MM.1S (cell line): ENCODE data around the gene SMIM13.

Source experiments
- DNase-seq: peaks from one replicate; pipeline ENCODE4 v3.0.0-alpha.2; 2015
- H2AFZ ChIP-seq: fragments of 300-600 bp; sonication (generic); 2 replicates; pipeline ENCODE4 v1.6.0; 2016; ENCODE audit warnings: antibody characterized with exemption, low read length
- H3F3A ChIP-seq: fragments of 300-600 bp; sonication (generic); 2 replicates; pipeline ENCODE4 v1.6.1; 2016; ENCODE audit warnings: mild to moderate bottlenecking, antibody characterized with exemption, low read length, moderate library complexity, mixed read lengths; ENCODE audit not compliant: insufficient read depth
- H3K27ac ChIP-seq: fragments of 300-600 bp; sonication (generic); 2 replicates; pipeline ENCODE4 v1.5.1; 2016; ENCODE audit warnings: mild to moderate bottlenecking, low read length
- H3K27me3 ChIP-seq: fragments of 300-600 bp; sonication (generic); replicated peaks from 2 replicates; pipeline ENCODE4 v1.6.0; 2016; ENCODE audit warnings: low read length; ENCODE audit not compliant: insufficient read depth
- H3K36me3 ChIP-seq: fragments of 300-600 bp; sonication (generic); replicated peaks from 2 replicates; pipeline ENCODE4 v1.6.1; 2016; ENCODE audit warnings: mild to moderate bottlenecking, low read length, mixed read lengths; ENCODE audit not compliant: insufficient read depth
- H3K4me1 ChIP-seq: fragments of 300-600 bp; sonication (generic); 2 replicates; pipeline ENCODE4 v1.6.1; 2016; ENCODE audit warnings: low read length, mixed read lengths
- H3K4me2 ChIP-seq: fragments of 300-600 bp; sonication (generic); 2 replicates; pipeline ENCODE4 v1.6.0; 2016; ENCODE audit warnings: low read depth, low read length
- H3K4me3 ChIP-seq: fragments of 300-600 bp; sonication (generic); 2 replicates; pipeline ENCODE4 v1.5.1; 2016; ENCODE audit warnings: low read length, mixed read lengths
- H3K79me2 ChIP-seq: fragments of 300-600 bp; sonication (generic); 2 replicates; pipeline ENCODE4 v1.6.1; 2016; ENCODE audit warnings: mixed run types, low read length, mixed read lengths
- H3K9ac ChIP-seq: fragments of 300-600 bp; sonication (generic); 2 replicates; pipeline ENCODE4 v1.6.1; 2016; ENCODE audit warnings: low read length, mixed read lengths
- H3K9me2 ChIP-seq: fragments of 300-600 bp; sonication (generic); replicated peaks from 2 replicates; pipeline ENCODE4 v1.6.1; 2016; ENCODE audit warnings: mild to moderate bottlenecking, low read length, mixed read lengths; ENCODE audit not compliant: insufficient read depth
- H3K9me3 ChIP-seq: fragments of 300-600 bp; sonication (generic); replicated peaks from 2 replicates; pipeline ENCODE4 v1.6.1; 2016; ENCODE audit warnings: mild to moderate bottlenecking, low read length, mixed read lengths; ENCODE audit not compliant: insufficient read depth
- H4K20me1 ChIP-seq: fragments of 300-600 bp; sonication (generic); 2 replicates; pipeline ENCODE4 v1.6.1; 2016; ENCODE audit warnings: mild to moderate bottlenecking, low read length, moderate library complexity, mixed read lengths; ENCODE audit not compliant: insufficient read depth
- EZH2 ChIP-seq: fragments of 300-600 bp; sonication (generic); optimal IDR thresholded peaks from 2 replicates; pipeline ENCODE3; 2017; ENCODE audit warnings: low read depth, mild to moderate bottlenecking, antibody characterized with exemption, low read length, mixed read lengths
- EZH2phosphoT487 ChIP-seq: fragments of 300-600 bp; sonication (generic); IDR thresholded peaks from 2 replicates; pipeline ENCODE4 v1.6.1; 2018; ENCODE audit warnings: antibody characterized with exemption, low read length
- TF ChIP-seq, protein P1 (sequence below): fragments of 300-600 bp; sonication (generic); IDR thresholded peaks from 2 replicates; pipeline ENCODE4 v1.5.1; 2016; ENCODE audit warnings: antibody characterized with exemption, low read length, mixed read lengths

Gene SMIM13

DNA sequence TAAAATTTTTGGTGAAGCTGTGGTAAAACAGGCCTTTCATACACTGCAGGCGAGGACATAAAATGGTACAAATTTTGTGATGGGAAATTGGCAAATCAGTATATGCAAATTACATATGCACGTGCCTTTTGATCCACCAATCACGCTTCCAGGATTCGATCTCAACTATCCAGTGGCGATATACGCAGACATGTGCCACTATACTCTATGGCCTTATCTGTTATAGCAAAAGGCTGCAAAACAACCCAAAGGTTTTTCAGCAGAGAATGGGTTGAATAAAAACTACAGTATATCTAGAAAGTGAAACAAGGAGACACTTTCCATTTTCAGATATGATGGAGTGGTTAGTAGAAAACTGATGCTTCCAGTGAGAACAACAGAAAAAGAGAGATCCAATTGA lies 59.8 kb downstream of the SMIM13 start:
- Histone ChIP-seq H3F3A (no peaks in the 10 kb centered on the region), H4K20me1 (no peaks in the 10 kb centered on the region), H3K4me3 (no peak overlapping the region), H3K4me2 (no peak overlapping the region), H2AFZ (no peak overlapping the region), H3K27ac (no peak overlapping the region), H3K27me3 (no peaks in the 10 kb centered on the region), H3K4me1 (no peaks in the 10 kb centered on the region), H3K9ac (no peak overlapping the region), H3K9me2 (no peaks in the 10 kb centered on the region), H3K9me3 (no peaks in the 10 kb centered on the region), H3K79me2 (no peaks in the 10 kb centered on the region), H3K36me3 (no peaks in the 10 kb centered on the region)
- TF ChIP-seq EZH2phosphoT487: no peak
- TF ChIP-seq, protein P1, sequence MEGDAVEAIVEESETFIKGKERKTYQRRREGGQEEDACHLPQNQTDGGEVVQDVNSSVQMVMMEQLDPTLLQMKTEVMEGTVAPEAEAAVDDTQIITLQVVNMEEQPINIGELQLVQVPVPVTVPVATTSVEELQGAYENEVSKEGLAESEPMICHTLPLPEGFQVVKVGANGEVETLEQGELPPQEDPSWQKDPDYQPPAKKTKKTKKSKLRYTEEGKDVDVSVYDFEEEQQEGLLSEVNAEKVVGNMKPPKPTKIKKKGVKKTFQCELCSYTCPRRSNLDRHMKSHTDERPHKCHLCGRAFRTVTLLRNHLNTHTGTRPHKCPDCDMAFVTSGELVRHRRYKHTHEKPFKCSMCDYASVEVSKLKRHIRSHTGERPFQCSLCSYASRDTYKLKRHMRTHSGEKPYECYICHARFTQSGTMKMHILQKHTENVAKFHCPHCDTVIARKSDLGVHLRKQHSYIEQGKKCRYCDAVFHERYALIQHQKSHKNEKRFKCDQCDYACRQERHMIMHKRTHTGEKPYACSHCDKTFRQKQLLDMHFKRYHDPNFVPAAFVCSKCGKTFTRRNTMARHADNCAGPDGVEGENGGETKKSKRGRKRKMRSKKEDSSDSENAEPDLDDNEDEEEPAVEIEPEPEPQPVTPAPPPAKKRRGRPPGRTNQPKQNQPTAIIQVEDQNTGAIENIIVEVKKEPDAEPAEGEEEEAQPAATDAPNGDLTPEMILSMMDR: no peak
- TF ChIP-seq EZH2: no peak
- no peak for DNase-seq

DNA sequence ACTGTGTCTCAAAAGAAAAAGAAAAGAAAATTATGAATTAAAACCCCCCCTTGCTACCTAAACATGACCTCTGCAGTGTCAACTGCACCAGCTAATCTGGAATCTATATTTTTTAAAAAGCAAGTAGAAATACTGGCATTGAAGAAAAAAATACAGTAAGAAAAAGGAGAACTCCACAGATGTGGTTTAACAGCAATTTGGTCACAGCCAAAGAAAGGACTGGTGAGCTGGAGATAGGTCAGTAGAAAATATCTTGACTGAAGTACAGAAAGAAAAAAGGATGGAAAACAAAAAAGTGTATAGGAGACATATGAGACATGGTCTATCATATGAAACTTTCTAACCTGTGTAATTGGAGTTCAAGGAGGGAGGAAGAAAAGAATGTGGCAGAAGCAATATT lies 62.0 kb downstream of the SMIM13 start:
- DNase-seq: no peak
- Histone ChIP-seq H3K4me1 (no peaks in the 10 kb centered on the region), H3F3A (no peaks in the 10 kb centered on the region), H4K20me1 (no peaks in the 10 kb centered on the region), H3K36me3 (no peaks in the 10 kb centered on the region), H2AFZ (no peak overlapping the region), H3K79me2 (no peaks in the 10 kb centered on the region), H3K4me2 (no peak overlapping the region), H3K27me3 (no peaks in the 10 kb centered on the region), H3K9me2 (no peaks in the 10 kb centered on the region), H3K4me3 (no peak overlapping the region), H3K9me3 (no peaks in the 10 kb centered on the region), H3K9ac (no peak overlapping the region), H3K27ac (no peak overlapping the region)
- TF ChIP-seq EZH2 (no peak), EZH2phosphoT487 (no peak)
- TF ChIP-seq, protein P1: no peak

DNA sequence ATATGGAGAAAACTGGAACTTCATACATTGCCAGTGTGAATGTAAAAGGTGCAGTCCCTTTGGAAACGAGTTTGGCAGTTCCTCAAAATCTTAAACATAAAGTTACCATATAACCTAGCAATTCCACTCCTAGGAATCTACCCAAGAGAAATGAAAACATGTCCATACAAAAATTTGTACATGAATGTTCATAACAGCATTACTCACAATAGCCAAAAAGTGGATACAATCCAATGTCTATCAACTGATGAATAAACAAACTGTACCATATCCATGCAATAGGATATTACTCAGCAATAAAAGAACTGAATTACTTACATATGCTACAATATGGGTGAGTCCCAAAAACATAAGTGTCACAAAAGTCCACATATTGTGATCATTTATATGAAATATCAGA lies 66.6 kb downstream of the SMIM13 start:
- Histone ChIP-seq H3K9ac (no peak overlapping the region), H3K79me2 (no peaks in the 10 kb centered on the region), H3K27ac (no peak overlapping the region), H3K36me3 (no peaks in the 10 kb centered on the region), H3K9me3 (no peaks in the 10 kb centered on the region), H3F3A (no peaks in the 10 kb centered on the region), H4K20me1 (no peaks in the 10 kb centered on the region), H3K4me1 (no peaks in the 10 kb centered on the region), H3K4me2 (no peak overlapping the region), H3K4me3 (no peak overlapping the region), H2AFZ (no peak overlapping the region), H3K27me3 (no peaks in the 10 kb centered on the region), H3K9me2 (no peaks in the 10 kb centered on the region)
- TF ChIP-seq EZH2 (no peak), EZH2phosphoT487 (no peak)
- TF ChIP-seq, protein P1: no peak
- DNase-seq: no peak
